H1 (cell line): ENCODE results near the gene CRTAC1. TPM values are rescaled to one million over a fixed set of nuclear protein-coding genes. Genes with fewer than 3 reads are reported as not detected.

Source experiments
- CTCF ChIA-PET: fragments of 300-600 bp; sonication (Branson Sonifier 250); formaldehyde crosslinking; loops from one replicate; lab custom pipeline; 2021; ENCODE audit not compliant: partially characterized antibody; lab: Charles Lee
- POLR2A ChIA-PET: fragments of 300-600 bp; sonication (Branson Sonifier 250); formaldehyde crosslinking; loops from one replicate; lab custom pipeline; 2021; ENCODE audit warnings: inconsistent platforms; ENCODE audit not compliant: partially characterized antibody; lab: Charles Lee
- DNase-seq, 2 experiments: peaks; one replicate each; pipeline versions ENCODE4 v3.0.0 to v3.0.0-alpha.2; 2010 to 2022; ENCODE audit warnings: low spot score in 2 of 2, low read depth in 1 of 2, mixed read lengths in 1 of 2
- FAIRE-seq: peaks from 2 replicates; lab custom pipeline; 2011; peaks lifted over from hg19 to GRCh38; lab: Jason Lieb, UNC
- H2AFZ ChIP-seq: 2 replicates; pipeline ENCODE4 v1.8.1; 2012; ENCODE audit warnings: low read length, inconsistent platforms
- H2AK5ac ChIP-seq: 2 replicates; pipeline ENCODE4 v1.6.1; 2013; ENCODE audit warnings: low read depth, low read length
- H2BK120ac ChIP-seq: replicated peaks from 2 replicates; pipeline ENCODE3; 2013; ENCODE audit warnings: low read depth, low read length, inconsistent platforms
- H2BK12ac ChIP-seq: 2 replicates; pipeline ENCODE4 v1.6.1; 2013; ENCODE audit warnings: low read depth, low read length
- H2BK15ac ChIP-seq: 2 replicates; pipeline ENCODE4 v1.6.1; 2013; ENCODE audit warnings: low read length
- H2BK20ac ChIP-seq: 2 replicates; pipeline ENCODE4 v1.6.1; 2013; ENCODE audit warnings: low read length
- H2BK5ac ChIP-seq: 2 replicates; pipeline ENCODE4 v1.6.1; 2013; ENCODE audit warnings: low read depth, low read length
- H3K14ac ChIP-seq: 2 replicates; pipeline ENCODE4 v1.6.1; 2013; ENCODE audit warnings: inconsistent platforms; ENCODE audit not compliant: insufficient read length
- H3K18ac ChIP-seq: 2 replicates; pipeline ENCODE4 v1.6.1; 2013; ENCODE audit warnings: low read length; ENCODE audit errors: extremely low read depth
- H3K23ac ChIP-seq: 2 replicates; pipeline ENCODE4 v1.6.1; 2013; ENCODE audit warnings: inconsistent platforms; ENCODE audit not compliant: insufficient read length
- H3K23me2 ChIP-seq: 2 replicates; pipeline ENCODE4 v1.6.1; 2013; ENCODE audit warnings: low read depth, low read length
- H3K27ac ChIP-seq: 2 replicates; pipeline ENCODE4 v1.6.1; 2011; ENCODE audit warnings: low read depth, low read length, inconsistent platforms
- H3K27me3 ChIP-seq, 4 experiments: replicated peaks in 1 of 4; 1 replicate in 1 of 4; 2 replicates in 3 of 4; pipeline versions ENCODE4 v1.6.1 to v1.8.1; 2011 to 2013; ENCODE audit warnings: low read length in 3 of 4, mild to moderate bottlenecking in 3 of 4, inconsistent platforms in 2 of 4, mixed read lengths in 2 of 4, moderate library complexity in 1 of 4; ENCODE audit not compliant: control insufficient read depth in 3 of 4, insufficient read depth in 3 of 4; ENCODE audit errors: extremely low read depth in 1 of 4
- H3K36me3 ChIP-seq, 4 experiments: 2 replicates each; pipeline versions ENCODE4 v1.6.1 to v1.8.1; 2011 to 2013; ENCODE audit warnings: mild to moderate bottlenecking in 4 of 4, low read length in 3 of 4, moderate library complexity in 2 of 4, control low read depth in 1 of 4, inconsistent platforms in 1 of 4; ENCODE audit not compliant: insufficient read depth in 4 of 4, control insufficient read depth in 2 of 4
- H3K4ac ChIP-seq: replicated peaks from 2 replicates; pipeline ENCODE3; 2013; ENCODE audit warnings: low read length, low read depth, mixed read lengths, inconsistent platforms; ENCODE audit not compliant: insufficient read length
- H3K4me1 ChIP-seq, 4 experiments: replicated peaks in 1 of 4; 1 replicate in 1 of 4; 2 replicates in 3 of 4; pipeline versions ENCODE4 v1.6.1 to v1.8.1; 2011 to 2013; ENCODE audit warnings: low read length in 3 of 4, inconsistent platforms in 2 of 4, mixed read lengths in 1 of 4; ENCODE audit not compliant: insufficient read depth in 4 of 4, control insufficient read depth in 3 of 4
- H3K4me2 ChIP-seq, 2 experiments: 2 replicates each; pipeline versions ENCODE4 v1.6.1 to v1.8.1; 2011 to 2013; ENCODE audit warnings: low read depth in 2 of 2, low read length in 2 of 2, control low read depth in 1 of 2, inconsistent platforms in 1 of 2, mild to moderate bottlenecking in 1 of 2; ENCODE audit not compliant: insufficient read depth in 1 of 2
- H3K4me3 ChIP-seq, 4 experiments: fragments of 200-600, 300-600 bp in 1 of 4; sonication (generic), shearing (Covaris generic), sonication (Bioruptor Twin) in 1 of 4; 2 replicates each; pipeline versions ENCODE4 v1.5.1 to v1.8.1; 2011 to 2016; ENCODE audit warnings: low read length in 4 of 4, low read depth in 3 of 4, control low read depth in 2 of 4, inconsistent platforms in 2 of 4, mild to moderate bottlenecking in 2 of 4, mixed read lengths in 1 of 4, moderate library complexity in 1 of 4; ENCODE audit not compliant: insufficient read depth in 2 of 4; ENCODE audit errors: extremely low read depth in 1 of 4
- H3K56ac ChIP-seq: replicated peaks from 2 replicates; pipeline ENCODE3; 2013; ENCODE audit warnings: low read depth, mild to moderate bottlenecking, mixed read lengths, low read length, inconsistent platforms; ENCODE audit not compliant: insufficient read length
- H3K79me1 ChIP-seq: 2 replicates; pipeline ENCODE4 v1.6.1; 2013; ENCODE audit warnings: low read depth, low read length, control low read depth
- H3K79me2 ChIP-seq, 2 experiments: 2 replicates each; pipeline versions ENCODE4 v1.6.1 to v1.8.1; 2012 to 2013; ENCODE audit warnings: low read length in 2 of 2, mild to moderate bottlenecking in 2 of 2, inconsistent platforms in 1 of 2; ENCODE audit not compliant: insufficient read depth in 2 of 2, control insufficient read depth in 1 of 2
- H3K9ac ChIP-seq, 4 experiments: replicated peaks in 1 of 4; 1 replicate in 1 of 4; 2 replicates in 3 of 4; pipeline versions ENCODE4 v1.6.1 to v1.8.1; 2011 to 2013; ENCODE audit warnings: low read depth in 3 of 4, low read length in 3 of 4, control low read depth in 2 of 4, mild to moderate bottlenecking in 2 of 4, moderate library complexity in 2 of 4, inconsistent platforms in 1 of 4; ENCODE audit errors: extremely low read depth in 1 of 4
- H3K9me3 ChIP-seq, 2 experiments: 2 replicates each; pipeline versions ENCODE4 v1.6.1 to v1.8.1; 2012 to 2013; ENCODE audit warnings: mild to moderate bottlenecking in 2 of 2, moderate library complexity in 2 of 2, control low read depth in 1 of 2, inconsistent platforms in 1 of 2, low read depth in 1 of 2, low read length in 1 of 2, mixed read lengths in 1 of 2; ENCODE audit not compliant: insufficient read depth in 2 of 2
- H4K20me1 ChIP-seq, 2 experiments: replicated peaks in 1 of 2; 2 replicates each; pipeline versions ENCODE3 to v1.8.1; 2011 to 2013; ENCODE audit warnings: inconsistent platforms in 2 of 2, low read length in 2 of 2, mild to moderate bottlenecking in 1 of 2; ENCODE audit not compliant: insufficient read depth in 2 of 2, control insufficient read depth in 1 of 2
- H4K5ac ChIP-seq: 2 replicates; pipeline ENCODE4 v1.6.1; 2013; ENCODE audit warnings: low read length, low read depth, mixed read lengths, inconsistent platforms; ENCODE audit not compliant: insufficient read length
- H4K8ac ChIP-seq: 2 replicates; pipeline ENCODE4 v1.8.0; 2013; ENCODE audit warnings: mild to moderate bottlenecking, moderate library complexity, low read length, inconsistent platforms; ENCODE audit not compliant: insufficient read depth; ENCODE audit errors: extremely low read depth
- H4K91ac ChIP-seq: replicated peaks from 2 replicates; pipeline ENCODE3; 2013; ENCODE audit warnings: low read length, mixed read lengths, inconsistent platforms; ENCODE audit not compliant: insufficient read length
- ASH2L ChIP-seq: fragments of 200-600, 300-600 bp; sonication (generic); IDR thresholded peaks from one replicate; pipeline ENCODE4 v1.7.1; 2017; ENCODE audit warnings: low read length
- GABPA ChIP-seq: IDR thresholded peaks from 2 replicates; pipeline ENCODE4 v1.6.1; 2011; ENCODE audit warnings: mild to moderate bottlenecking, low read length, moderate library complexity, borderline replicate concordance; ENCODE audit not compliant: insufficient read depth
- GTF2F1 ChIP-seq: IDR thresholded peaks from 2 replicates; pipeline ENCODE4 v1.6.1; 2012; ENCODE audit warnings: low read depth, low read length, improper control_type of control experiment, borderline replicate concordance
- SIRT6 ChIP-seq: IDR thresholded peaks from one replicate; pipeline ENCODE4 v1.7.1; 2012; ENCODE audit warnings: low read length, inconsistent platforms
- TAF1 ChIP-seq: IDR thresholded peaks from 2 replicates; pipeline ENCODE4 v1.6.1; 2011; ENCODE audit warnings: mild to moderate bottlenecking, low read depth, low read length
- TEAD4 ChIP-seq: IDR thresholded peaks from 2 replicates; pipeline ENCODE4 v1.6.1; 2012; ENCODE audit warnings: low read depth, low read length, inconsistent platforms, mixed read lengths
- YY1 ChIP-seq: IDR thresholded peaks from 2 replicates; pipeline ENCODE4 v1.6.1; 2011; ENCODE audit warnings: low read depth, mild to moderate bottlenecking, low read length
- WGBS, 2 experiments: shearing (Covaris generic) in 1 of 2; methylation state at CpG; one replicate each; pipeline versions ENCODE4 v1.1.6 to v1.1.7; 2013 to 2015; ENCODE audit warnings: low lambda C conversion rate in 2 of 2, mixed read lengths in 2 of 2, inconsistent platforms in 1 of 2, low coverage in 1 of 2, missing lambda C conversion rate in 1 of 2; ENCODE audit not compliant: insufficient replicate concordance in 2 of 2, insufficient coverage in 1 of 2, insufficient read length in 1 of 2; ENCODE audit errors: extremely low coverage in 1 of 2, missing lambda C conversion rate in 1 of 2; 5-methylcytosine and 5-hydroxymethylcytosine counted together
- polyA plus RNA-seq, 7 experiments: library from polyadenylated mRNA; depleted of rRNA in 3 of 7; stranded (reverse) in 5 of 7; unstranded in 2 of 7; fragments of >200 nt in 5 of 7; fragments of 200-250 nt in 2 of 7; gene quantifications; 1 replicate in 5 of 7; 2 replicates in 1 of 7; 4 replicates in 1 of 7; pipeline versions ENCODE4 v1.2.1 to v1.2.3, GENCODE V29; 2011 to 2013; ENCODE audit warnings: missing spikeins in 2 of 7, mixed read lengths in 2 of 7
- total RNA-seq: library from RNA; stranded (reverse); fragmentation: NEBNext Ultra II Directional; extraction: Animal tissue kit (Norgen Biotek cat#: 25700); gene quantifications from 2 replicates; pipeline ENCODE4 v1.2.1, GENCODE V29; 2021

Gene CRTAC1
- total and polyA plus RNA-seq, 2 of the 8 experiments (the other 6 are each of a cell fraction or from before 2014, with no cell fraction given) = 0.91 to 1.2 TPM

GRCh38 chr10:98000346-98000745 lies 30.1 kb downstream of the CRTAC1 start:
- Histone ChIP-seq H2BK5ac (no peak overlapping the region), H4K20me1 (no peaks in the 10 kb centered on the region), H3K27ac (no peak overlapping the region), H3K9me3 (0 out of 4 replicates have a peak, but pooled peaks cover 2 to 3% of the 10 kb centered on the region in 2 experiments), H3K4me1 (peaks cover 0 to 3% (median 0%) of the 10 kb centered on the region in 4 experiments; a peak in 3 of 7 replicates), H3K9ac (no peak overlapping the region), H4K8ac (no peak overlapping the region), H2BK120ac (no peak overlapping the region), H4K5ac (no peak overlapping the region), H3K4ac (no peak overlapping the region), H3K4me3 (no peak overlapping the region), H2AK5ac (no peak overlapping the region), H4K91ac (no peak overlapping the region), H3K18ac (no peak overlapping the region), H2BK20ac (no peak overlapping the region), H3K56ac (no peak overlapping the region), H3K79me2 (no peaks in the 10 kb centered on the region), H3K27me3 (no peaks in the 10 kb centered on the region), H3K23me2 (no peaks in the 10 kb centered on the region), H2BK15ac (no peak overlapping the region), H3K23ac (no peak overlapping the region), H3K36me3 (no peaks in the 10 kb centered on the region), H2AFZ (no peak overlapping the region), H3K14ac (no peak overlapping the region), H2BK12ac (no peak overlapping the region), H3K4me2 (no peak overlapping the region), H3K79me1 (no peaks in the 10 kb centered on the region)
- CTCF ChIA-PET = interaction anchor here (0.6 to 3.8 kb wide), 14 partner anchors 9 to 309 kb away, joined by 3 to 29 read pairs (median 4); no protein-coding TSS in a partner anchor
- FAIRE-seq (no peak), DNase-seq (no peak)
- POLR2A ChIA-PET = interaction anchor here (2.4 kb wide), 1 partner anchor 30 kb away, joined by 6 read pairs; the partner anchor contains the start of gene CRTAC1
- 82% methylated on average over 11 of the region's 11 CpGs; no CpG with 5 or more reads in 1 of the 2 experiments for WGBS, 2 experiments
- TF ChIP-seq ASH2L = no peak
- TF ChIP-seq TEAD4 = no peak
- no peak for TF ChIP-seq YY1
- no peak for TF ChIP-seq TAF1
- no peak for TF ChIP-seq GABPA
- TF ChIP-seq SIRT6 = no peak
- TF ChIP-seq GTF2F1 = no peak
